ENCODE measurements around the gene LCP2.

LCP2 gene

GRCh38 chr5:170269579-170269978 is 28.0 kb downstream of the LCP2 start:
- H3K4me1 ChIP-seq (ENCODE audit: control insufficient read depth, insufficient read depth, low read length), result no peaks in the 10 kb centered on the region
- no peak overlapping the region for H3K4me3 ChIP-seq (ENCODE audit: low read depth, low read length)
- TF ChIP-seq GLI4 (tag by site-specific recombination; IDR thresholded peaks at IDR 0.05), result no peak
- no peak for TF ChIP-seq ZNF114 (tag by site-specific recombination; IDR thresholded peaks at IDR 0.05)
- TF ChIP-seq ZNF354C (tag by site-specific recombination; IDR thresholded peaks at IDR 0.05; ENCODE audit: borderline replicate concordance, low read depth), result no peak
- no peak for TF ChIP-seq SCRT2 (tag by site-specific recombination; IDR thresholded peaks at IDR 0.05)
- no peak for TF ChIP-seq ZNF214 (tag by site-specific recombination; IDR thresholded peaks at IDR 0.05; ENCODE audit: borderline replicate concordance)
- no peak for TF ChIP-seq SP3 (tag by site-specific recombination; IDR thresholded peaks at IDR 0.05)
- no peak for TF ChIP-seq FEZF1 (tag by site-specific recombination; IDR thresholded peaks at IDR 0.05)
- no peak for TF ChIP-seq ZNF280D (tag by site-specific recombination; IDR thresholded peaks at IDR 0.05)
- no peak for TF ChIP-seq ZNF26 (tag by site-specific recombination; IDR thresholded peaks at IDR 0.05)
- TF ChIP-seq ZNF449 (tag by site-specific recombination; IDR thresholded peaks at IDR 0.05), result no peak
- CTCF ChIA-PET, result interaction anchor here (0.6 to 3.0 kb wide), 8 partner anchors 19 to 391 kb away, joined by 3 to 17 read pairs (median 4); no protein-coding TSS in a partner anchor
- no peaks in the 10 kb centered on the region for H3K36me3 ChIP-seq (ENCODE audit: control insufficient read depth in 2 of 2, insufficient read depth in 1 of 2, low read length in 2 of 2)
- H3K9me3 ChIP-seq (ENCODE audit: control insufficient read depth, insufficient read depth, low read depth, low read length), result no peaks in the 10 kb centered on the region
- POLR2A ChIA-PET, result no interaction called here
- H3K27ac ChIP-seq (ENCODE audit: extremely low read depth, low read depth, low read length), result no peak overlapping the region

- Histone ChIP-seq H3K4me1 (ENCODE audit: control insufficient read depth, insufficient read depth, low read length) (no peaks in the 10 kb centered on the region), H3K4me3 (ENCODE audit: low read depth, low read length) (no peak overlapping the region), H3K9me3 (ENCODE audit: control insufficient read depth, insufficient read depth, low read depth, low read length) (no peaks in the 10 kb centered on the region), H3K36me3 (ENCODE audit: control insufficient read depth in 2 of 2, insufficient read depth in 1 of 2, low read length in 2 of 2) (no peaks in the 10 kb centered on the region), H3K27ac (ENCODE audit: extremely low read depth, low read depth, low read length) (no peak overlapping the region)
- ChIA-PET CTCF (interaction anchor here (0.5 to 3.0 kb wide), 13 partner anchors 11 to 391 kb away, joined by 3 to 34 read pairs (median 3); no protein-coding TSS in a partner anchor), POLR2A (no interaction called here)
- TF ChIP-seq ZSCAN5A (tag by site-specific recombination; IDR thresholded peaks at IDR 0.05) (no peak), ZNF561 (tag by site-specific recombination; IDR thresholded peaks at IDR 0.05; ENCODE audit: borderline replicate concordance) (no peak), SETDB1 (IDR thresholded peaks at IDR 0.05; ENCODE audit: insufficient read length, low read length) (no peak), TCF7L2 (IDR thresholded peaks at IDR 0.05; ENCODE audit: borderline replicate concordance, low read depth, low read length) (no peak), ZBTB17 (tag by site-specific recombination; IDR thresholded peaks at IDR 0.05) (no peak), ZNF266 (tag by site-specific recombination; IDR thresholded peaks at IDR 0.05; ENCODE audit: low read depth) (no peak)
These were observed 28.7 kb downstream of the LCP2 start for GRCh38 chr5:170268884-170269283.
